ENCODE measurements around the gene KIAA1586.
"Not testable (repeated sequence)": the region's sequence is repeated elsewhere in the genome, so short reads cannot be mapped to it uniquely, and the experiment has no call there.

KIAA1586 gene

GRCh38 chr6:57040011-57040410, 6.5 kb upstream of the KIAA1586 start:
- Histone ChIP-seq H4K8ac (ENCODE audit: low read depth, low read length) (no peak overlapping the region), H2AK5ac (ENCODE audit: low read length) (no peak overlapping the region), H3K4ac (ENCODE audit: low read depth, low read length) (no peak overlapping the region), H2BK5ac (ENCODE audit: low read depth, low read length, poor library complexity) (no peak overlapping the region), H3K4me3 (ENCODE audit: low read depth, low read length) (no peak overlapping the region), H3K79me1 (ENCODE audit: low read length) (no peaks in the 10 kb centered on the region), H3K14ac (ENCODE audit: low read length) (no peak overlapping the region), H3K27me3 (ENCODE audit: insufficient read depth, low read length) (no peaks in the 10 kb centered on the region), H3K9me3 (ENCODE audit: insufficient read depth, low read depth, low read length) (peaks cover 1% of the 10 kb centered on the region), H3K9ac (ENCODE audit: low read length) (no peak overlapping the region), H3K79me2 (ENCODE audit: control insufficient read depth, insufficient read depth, low read length, poor library complexity) (peaks cover 2% of the 10 kb centered on the region), H3K4me1 (ENCODE audit: control insufficient read depth in 1 of 2, insufficient read depth in 2 of 2, low read length in 2 of 2) (no peaks in the 10 kb centered on the region), H2BK120ac (ENCODE audit: insufficient read depth, low read length, poor library complexity) (no peak overlapping the region), H3K36me3 (ENCODE audit: control insufficient read depth in 1 of 2, insufficient read depth in 2 of 2, low read length in 2 of 2) (no peaks in the 10 kb centered on the region), H4K12ac (ENCODE audit: low read depth, low read length) (no peak overlapping the region), H3K23ac (ENCODE audit: low read length) (no peak overlapping the region), H2BK12ac (ENCODE audit: low read length) (no peak overlapping the region), H3K4me2 (ENCODE audit: low read length) (no peak overlapping the region), H3K27ac (ENCODE audit: low read depth, low read length) (no peak overlapping the region), H4K91ac (ENCODE audit: low read depth, low read length) (no peak overlapping the region), H3K18ac (ENCODE audit: low read length) (no peak overlapping the region), H2AFZ (ENCODE audit: insufficient read depth, low read length, poor library complexity) (no peak overlapping the region)
- WGBS (ENCODE audit: extremely low coverage, insufficient coverage, insufficient read length) = no CpG with 5 or more reads among the region's 5 CpGs
- DNase-seq = no peak

- H4K8ac ChIP-seq (ENCODE audit: low read depth, low read length); H3K4ac ChIP-seq (ENCODE audit: low read depth, low read length); H3K18ac ChIP-seq (ENCODE audit: low read length); H3K23ac ChIP-seq (ENCODE audit: low read length); H3K4me3 ChIP-seq (ENCODE audit: low read depth, low read length); H2BK120ac ChIP-seq (ENCODE audit: insufficient read depth, low read length, poor library complexity); H3K36me3 ChIP-seq (ENCODE audit: control insufficient read depth in 1 of 2, insufficient read depth in 2 of 2, low read length in 2 of 2); H2AFZ ChIP-seq (ENCODE audit: insufficient read depth, low read length, poor library complexity); H4K12ac ChIP-seq (ENCODE audit: low read depth, low read length); H2BK5ac ChIP-seq (ENCODE audit: low read depth, low read length, poor library complexity); DNase-seq; H4K91ac ChIP-seq (ENCODE audit: low read depth, low read length); H3K9me3 ChIP-seq (ENCODE audit: insufficient read depth, low read depth, low read length); H3K4me2 ChIP-seq (ENCODE audit: low read length); H3K79me2 ChIP-seq (ENCODE audit: control insufficient read depth, insufficient read depth, low read length, poor library complexity); H2BK12ac ChIP-seq (ENCODE audit: low read length); H2AK5ac ChIP-seq (ENCODE audit: low read length); H3K27ac ChIP-seq (ENCODE audit: low read depth, low read length); H3K27me3 ChIP-seq (ENCODE audit: insufficient read depth, low read length); H3K14ac ChIP-seq (ENCODE audit: low read length); H3K79me1 ChIP-seq (ENCODE audit: low read length); H3K9ac ChIP-seq (ENCODE audit: low read length); H3K4me1 ChIP-seq (ENCODE audit: control insufficient read depth in 1 of 2, insufficient read depth in 2 of 2, low read length in 2 of 2): not testable (repeated sequence)
- no CpG with 5 or more reads among the region's 1 CpG for WGBS (ENCODE audit: extremely low coverage, insufficient coverage, insufficient read length)
Observed at GRCh38 chr6:57044061-57044460, 2.4 kb upstream of the KIAA1586 start.

- H3K27me3 ChIP-seq (ENCODE audit: insufficient read depth, low read length) = no peaks in the 10 kb centered on the region
- no peaks in the 10 kb centered on the region for H3K4me1 ChIP-seq (ENCODE audit: control insufficient read depth in 1 of 2, insufficient read depth in 2 of 2, low read length in 2 of 2)
- no peak overlapping the region for H2BK120ac ChIP-seq (ENCODE audit: insufficient read depth, low read length, poor library complexity)
- H3K9me3 ChIP-seq (ENCODE audit: insufficient read depth, low read depth, low read length) = peaks cover 1% of the 10 kb centered on the region
- no peak for DNase-seq
- no peak overlapping the region for H2AFZ ChIP-seq (ENCODE audit: insufficient read depth, low read length, poor library complexity)
- no peaks in the 10 kb centered on the region for H3K79me1 ChIP-seq (ENCODE audit: low read length)
- no peak overlapping the region for H3K4ac ChIP-seq (ENCODE audit: low read depth, low read length)
- H2AK5ac ChIP-seq (ENCODE audit: low read length) = no peak overlapping the region
- H3K9ac ChIP-seq (ENCODE audit: low read length) = no peak overlapping the region
- no peak overlapping the region for H4K12ac ChIP-seq (ENCODE audit: low read depth, low read length)
- H4K91ac ChIP-seq (ENCODE audit: low read depth, low read length) = no peak overlapping the region
- H3K4me2 ChIP-seq (ENCODE audit: low read length) = no peak overlapping the region
- no peak overlapping the region for H3K4me3 ChIP-seq (ENCODE audit: low read depth, low read length)
- no CpG with 5 or more reads among the region's 2 CpGs for WGBS (ENCODE audit: extremely low coverage, insufficient coverage, insufficient read length)
- H3K14ac ChIP-seq (ENCODE audit: low read length) = no peak overlapping the region
- no peak overlapping the region for H2BK12ac ChIP-seq (ENCODE audit: low read length)
- no peak overlapping the region for H3K18ac ChIP-seq (ENCODE audit: low read length)
- H3K23ac ChIP-seq (ENCODE audit: low read length) = no peak overlapping the region
- H3K79me2 ChIP-seq (ENCODE audit: control insufficient read depth, insufficient read depth, low read length, poor library complexity) = no peaks in the 10 kb centered on the region
- H2BK5ac ChIP-seq (ENCODE audit: low read depth, low read length, poor library complexity) = no peak overlapping the region
- no peak overlapping the region for H3K27ac ChIP-seq (ENCODE audit: low read depth, low read length)
- H3K36me3 ChIP-seq (ENCODE audit: control insufficient read depth in 1 of 2, insufficient read depth in 2 of 2, low read length in 2 of 2) = no peaks in the 10 kb centered on the region
- no peak overlapping the region for H4K8ac ChIP-seq (ENCODE audit: low read depth, low read length)
Observed at GRCh38 chr6:57044568-57044967, 1.9 kb upstream of the KIAA1586 start.

- H2BK120ac ChIP-seq (ENCODE audit: insufficient read depth, low read length, poor library complexity); H3K9ac ChIP-seq (ENCODE audit: low read length); H3K4me3 ChIP-seq (ENCODE audit: low read depth, low read length); H2AK5ac ChIP-seq (ENCODE audit: low read length); H3K18ac ChIP-seq (ENCODE audit: low read length); H4K91ac ChIP-seq (ENCODE audit: low read depth, low read length); H3K27ac ChIP-seq (ENCODE audit: low read depth, low read length); H3K4me1 ChIP-seq (ENCODE audit: control insufficient read depth in 1 of 2, insufficient read depth in 2 of 2, low read length in 2 of 2); H4K12ac ChIP-seq (ENCODE audit: low read depth, low read length); H3K4ac ChIP-seq (ENCODE audit: low read depth, low read length); H3K9me3 ChIP-seq (ENCODE audit: insufficient read depth, low read depth, low read length); H3K4me2 ChIP-seq (ENCODE audit: low read length); DNase-seq; H3K27me3 ChIP-seq (ENCODE audit: insufficient read depth, low read length); H4K8ac ChIP-seq (ENCODE audit: low read depth, low read length); H3K79me1 ChIP-seq (ENCODE audit: low read length); H3K14ac ChIP-seq (ENCODE audit: low read length); H2BK12ac ChIP-seq (ENCODE audit: low read length); H2AFZ ChIP-seq (ENCODE audit: insufficient read depth, low read length, poor library complexity); H3K23ac ChIP-seq (ENCODE audit: low read length); H2BK5ac ChIP-seq (ENCODE audit: low read depth, low read length, poor library complexity); H3K79me2 ChIP-seq (ENCODE audit: control insufficient read depth, insufficient read depth, low read length, poor library complexity): not testable (repeated sequence)
- H3K36me3 ChIP-seq (ENCODE audit: control insufficient read depth in 1 of 2, insufficient read depth in 2 of 2, low read length in 2 of 2) = peaks cover 6 to 12% of the 10 kb centered on the region in 2 experiments
- no CpG with 5 or more reads among the region's 5 CpGs for WGBS (ENCODE audit: extremely low coverage, insufficient coverage, insufficient read length)
Observed at GRCh38 chr6:57047257-57047585, 728 bp downstream of the KIAA1586 start.

All from trophoblast cell (in vitro differentiated cells and primary cell).